ENCODE results near the gene SLC35F1. TPM values are rescaled to one million over a fixed set of nuclear protein-coding genes. Genes with fewer than 3 reads are reported as not detected.

Gene SLC35F1
- total RNA-seq, 1 experiment from 2014 or later, result 0.17 TPM

Other genes starting within 250 kb of the SLC35F1 start
- 13.8 and 15.5 TPM in 2 replicates for gene NUS1, start 231.8 kb upstream of the SLC35F1 start, total RNA-seq (2014; rRNA removed; shearing (Covaris generic))